ENCODE results near the gene MIX23. TPM values are rescaled to one million over a fixed set of nuclear protein-coding genes. Genes with fewer than 3 reads are reported as not detected.

The MIX23 gene
- polyA plus RNA-seq, 1 donor, result 42.4 TPM

DNA sequence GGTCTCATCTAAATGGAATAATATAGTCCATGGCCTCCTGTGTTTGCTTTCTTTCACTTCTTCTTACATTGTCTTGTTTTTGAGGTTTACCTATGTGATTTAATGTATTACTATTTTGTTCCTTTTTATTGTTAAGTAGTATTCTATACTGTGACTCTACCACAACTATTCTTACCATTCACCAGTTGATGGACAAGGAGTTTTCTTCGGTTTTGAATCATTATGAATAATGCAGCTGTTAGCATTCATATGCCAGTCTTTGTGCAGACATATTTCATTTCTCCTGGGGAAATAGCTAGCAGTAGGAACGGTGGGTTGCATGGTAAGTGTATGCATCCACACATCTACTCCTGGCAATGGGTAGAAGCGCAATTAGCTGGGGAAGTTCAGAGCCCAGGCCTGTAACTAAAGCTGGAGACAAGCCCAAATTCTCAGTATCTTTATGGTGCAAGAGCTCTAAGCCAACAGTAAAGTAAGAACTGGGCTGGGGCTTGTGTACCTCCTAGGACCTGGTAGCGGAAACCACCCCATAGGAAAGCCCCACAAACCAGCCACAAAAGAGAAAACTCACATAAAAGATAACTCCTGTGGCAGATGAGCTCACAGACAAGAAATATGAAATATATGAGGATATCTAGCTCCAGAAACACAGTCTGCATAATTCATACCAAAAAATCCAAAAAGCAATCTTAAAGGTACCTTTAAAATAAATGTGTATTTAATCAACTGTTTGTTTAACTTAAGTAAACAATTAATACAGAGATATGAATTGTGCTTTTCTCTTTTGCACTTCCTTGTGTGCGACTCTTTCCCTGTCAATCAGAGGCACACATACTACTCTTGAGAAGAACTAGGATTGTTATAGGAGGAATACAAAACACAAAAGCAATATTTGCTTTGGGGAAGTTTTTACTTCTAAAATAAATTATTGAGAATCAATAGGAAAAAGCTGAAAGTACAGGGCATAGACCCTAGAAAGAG, 60.6 kb downstream of the MIX23 start:
- no peak overlapping the region for H3K4me3 ChIP-seq (ENCODE audit: low read length)
- WGBS (ENCODE audit: insufficient coverage, low lambda C conversion rate), result 70% methylated on average over 3 of the region's 5 CpGs
- no peak overlapping the region for H3K27ac ChIP-seq (ENCODE audit: low read length)
- no peaks in the 10 kb centered on the region for H3K27me3 ChIP-seq (ENCODE audit: control insufficient read depth, insufficient read depth, low read length)
- DNase-seq, result no peak
- H3K9me3 ChIP-seq (ENCODE audit: control insufficient read depth, low read depth, low read length), result no peaks in the 10 kb centered on the region
- no peaks in the 10 kb centered on the region for H3K4me1 ChIP-seq (ENCODE audit: control insufficient read depth, insufficient read depth, low read length)
- H3K36me3 ChIP-seq (ENCODE audit: control insufficient read depth, insufficient read depth, low read length), result no peaks in the 10 kb centered on the region

DNA sequence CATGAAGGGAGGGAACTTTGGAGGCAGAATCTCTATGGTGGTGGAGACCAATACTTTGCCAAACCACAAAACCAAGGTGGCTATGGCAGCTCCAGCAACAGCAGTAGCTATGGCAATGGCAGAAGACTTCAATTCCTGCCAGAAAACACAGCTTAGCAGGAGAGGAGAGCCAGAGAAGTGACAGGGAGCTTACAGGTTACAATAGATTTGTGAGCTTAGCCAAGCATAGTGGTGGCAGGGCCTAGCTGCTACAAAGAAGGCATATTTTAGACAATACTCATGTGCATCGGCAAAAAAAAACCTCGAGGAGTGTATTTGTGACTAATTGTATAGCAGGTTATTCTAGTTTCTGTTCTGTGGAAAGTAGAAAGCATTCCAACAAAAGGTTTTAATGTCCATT, 64.4 kb downstream of the MIX23 start:
- Histone ChIP-seq H3K4me1 (ENCODE audit: control insufficient read depth, insufficient read depth, low read length) (peaks cover 8% of the 10 kb centered on the region), H3K27me3 (ENCODE audit: control insufficient read depth, insufficient read depth, low read length) (no peaks in the 10 kb centered on the region), H3K9me3 (ENCODE audit: control insufficient read depth, low read depth, low read length) (no peaks in the 10 kb centered on the region), H3K36me3 (ENCODE audit: control insufficient read depth, insufficient read depth, low read length) (no peaks in the 10 kb centered on the region), H3K27ac (ENCODE audit: low read length) (no peak overlapping the region), H3K4me3 (ENCODE audit: low read length) (no peak overlapping the region)
- no CpG with 5 or more reads among the region's 2 CpGs for WGBS (ENCODE audit: insufficient coverage, low lambda C conversion rate)
- DNase-seq, result no peak

DNA sequence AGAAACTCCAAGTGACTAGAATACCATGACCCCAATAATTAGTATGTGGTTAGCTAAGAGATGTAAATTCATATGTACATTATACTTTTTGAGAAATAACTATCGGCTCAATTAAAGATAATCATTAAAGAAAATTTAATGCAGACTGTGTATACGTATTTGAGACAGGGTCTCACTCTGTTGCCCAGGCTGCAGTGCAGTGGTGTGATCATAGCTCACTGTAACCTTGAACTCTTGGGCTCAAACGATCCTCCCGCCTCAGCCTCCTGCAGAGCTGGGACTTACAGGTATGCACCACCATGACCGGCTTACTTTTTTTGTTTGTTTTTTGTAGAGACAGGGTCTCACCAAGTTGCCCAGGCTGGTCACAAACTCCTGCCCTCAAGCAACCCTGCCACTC, 66.7 kb downstream of the MIX23 start:
- H3K4me3 ChIP-seq (ENCODE audit: low read length), result no peak overlapping the region
- H3K9me3 ChIP-seq (ENCODE audit: control insufficient read depth, low read depth, low read length), result no peaks in the 10 kb centered on the region
- 100% methylated on average over 1 of the region's 5 CpGs for WGBS (ENCODE audit: insufficient coverage, low lambda C conversion rate)
- no peak overlapping the region for H3K27ac ChIP-seq (ENCODE audit: low read length)
- H3K4me1 ChIP-seq (ENCODE audit: control insufficient read depth, insufficient read depth, low read length), result peaks cover 8% of the 10 kb centered on the region
- no peak for DNase-seq
- no peaks in the 10 kb centered on the region for H3K27me3 ChIP-seq (ENCODE audit: control insufficient read depth, insufficient read depth, low read length)
- H3K36me3 ChIP-seq (ENCODE audit: control insufficient read depth, insufficient read depth, low read length), result no peaks in the 10 kb centered on the region

DNA sequence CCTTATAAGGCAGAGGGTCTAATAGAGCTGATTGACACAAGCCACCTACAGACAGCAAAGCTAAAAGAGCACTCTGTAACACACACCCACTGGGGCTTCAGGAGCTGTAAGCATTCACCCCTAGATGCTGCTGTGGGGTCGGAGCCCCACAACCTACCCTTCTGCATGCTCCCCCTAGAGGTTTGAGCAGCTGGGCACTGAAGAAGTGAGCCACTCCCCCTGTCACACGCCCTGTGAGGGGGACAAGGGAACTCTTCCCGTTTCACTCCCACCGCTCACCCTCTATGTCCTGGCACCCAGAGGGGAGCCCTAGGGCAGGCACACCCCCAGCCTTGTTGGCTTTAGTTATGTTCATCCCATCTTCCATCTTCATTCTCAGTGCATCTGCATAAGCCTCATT, 67.4 kb downstream of the MIX23 start:
- Histone ChIP-seq H3K4me1 (ENCODE audit: control insufficient read depth, insufficient read depth, low read length) (peaks cover 12% of the 10 kb centered on the region), H3K27ac (ENCODE audit: low read length) (no peak overlapping the region), H3K9me3 (ENCODE audit: control insufficient read depth, low read depth, low read length) (no peaks in the 10 kb centered on the region), H3K4me3 (ENCODE audit: low read length) (no peak overlapping the region), H3K36me3 (ENCODE audit: control insufficient read depth, insufficient read depth, low read length) (no peaks in the 10 kb centered on the region), H3K27me3 (ENCODE audit: control insufficient read depth, insufficient read depth, low read length) (no peaks in the 10 kb centered on the region)
- no CpG with 5 or more reads among the region's 4 CpGs for WGBS (ENCODE audit: insufficient coverage, low lambda C conversion rate)
- no peak for DNase-seq

DNA sequence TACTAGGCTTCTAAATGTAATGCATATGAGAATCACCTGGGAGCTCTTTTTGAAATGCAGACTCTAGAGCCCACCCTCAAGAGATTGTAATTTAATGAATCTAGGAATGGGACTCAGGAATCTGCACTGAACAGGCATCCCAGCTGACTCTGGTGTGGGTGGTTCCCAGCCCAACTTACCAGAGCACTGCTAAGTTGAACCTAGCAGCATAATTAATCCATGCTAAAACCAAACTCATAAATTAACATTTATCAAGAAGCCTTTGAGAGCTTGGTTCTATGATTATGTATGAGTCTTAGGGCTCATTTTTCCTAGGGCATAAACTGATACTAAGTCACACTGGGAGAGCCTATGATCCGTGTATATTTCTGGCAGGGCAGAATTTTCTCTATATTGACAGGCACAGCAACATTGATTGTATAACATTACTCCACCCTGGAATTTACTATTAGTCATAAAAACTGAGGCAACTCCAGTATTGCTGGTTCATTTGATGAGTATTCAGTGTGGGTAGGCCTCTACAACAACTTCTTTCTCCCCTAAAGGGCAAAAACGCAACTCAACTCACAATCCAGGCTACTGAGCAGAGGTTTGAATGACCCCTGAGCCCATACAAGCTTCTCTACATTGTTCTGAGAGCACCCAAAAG, 68.7 kb downstream of the MIX23 start:
- Histone ChIP-seq H3K27me3 (ENCODE audit: control insufficient read depth, insufficient read depth, low read length) (no peaks in the 10 kb centered on the region), H3K4me3 (ENCODE audit: low read length) (no peak overlapping the region), H3K4me1 (ENCODE audit: control insufficient read depth, insufficient read depth, low read length) (peaks cover 14% of the 10 kb centered on the region), H3K36me3 (ENCODE audit: control insufficient read depth, insufficient read depth, low read length) (no peaks in the 10 kb centered on the region), H3K27ac (ENCODE audit: low read length) (peak overlapping the region; percentile 33), H3K9me3 (ENCODE audit: control insufficient read depth, low read depth, low read length) (no peaks in the 10 kb centered on the region)
- no CpG with 5 or more reads among the region's 2 CpGs for WGBS (ENCODE audit: insufficient coverage, low lambda C conversion rate)
- peak; percentile 9 to 32 for DNase-seq

DNA sequence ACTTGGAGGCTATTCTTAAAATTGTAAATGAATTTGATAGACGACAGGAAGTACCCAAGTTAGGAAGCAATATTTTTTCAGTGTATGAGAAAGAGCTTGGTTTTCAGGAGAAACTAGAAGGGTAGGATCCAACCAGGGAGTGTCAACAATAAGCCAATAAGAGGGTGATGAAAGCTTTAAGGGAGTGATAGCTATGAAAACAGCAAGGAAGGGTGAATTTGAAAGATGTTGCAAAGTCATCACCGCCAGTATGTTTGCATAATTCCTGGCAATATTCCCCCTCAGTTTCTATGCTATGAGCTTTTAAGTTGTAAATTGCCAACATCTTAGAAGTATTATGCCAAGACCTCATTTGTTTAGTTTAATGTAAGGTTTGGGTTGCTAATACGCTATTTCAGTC, 69.8 kb downstream of the MIX23 start:
- H3K27me3 ChIP-seq (ENCODE audit: control insufficient read depth, insufficient read depth, low read length), result no peaks in the 10 kb centered on the region
- 100% methylated on average over 1 of the region's 3 CpGs for WGBS (ENCODE audit: insufficient coverage, low lambda C conversion rate)
- H3K9me3 ChIP-seq (ENCODE audit: control insufficient read depth, low read depth, low read length), result no peaks in the 10 kb centered on the region
- H3K36me3 ChIP-seq (ENCODE audit: control insufficient read depth, insufficient read depth, low read length), result no peaks in the 10 kb centered on the region
- peaks cover 14% of the 10 kb centered on the region for H3K4me1 ChIP-seq (ENCODE audit: control insufficient read depth, insufficient read depth, low read length)
- no peak overlapping the region for H3K4me3 ChIP-seq (ENCODE audit: low read length)
- H3K27ac ChIP-seq (ENCODE audit: low read length), result no peak overlapping the region
- no peak for DNase-seq

DNA sequence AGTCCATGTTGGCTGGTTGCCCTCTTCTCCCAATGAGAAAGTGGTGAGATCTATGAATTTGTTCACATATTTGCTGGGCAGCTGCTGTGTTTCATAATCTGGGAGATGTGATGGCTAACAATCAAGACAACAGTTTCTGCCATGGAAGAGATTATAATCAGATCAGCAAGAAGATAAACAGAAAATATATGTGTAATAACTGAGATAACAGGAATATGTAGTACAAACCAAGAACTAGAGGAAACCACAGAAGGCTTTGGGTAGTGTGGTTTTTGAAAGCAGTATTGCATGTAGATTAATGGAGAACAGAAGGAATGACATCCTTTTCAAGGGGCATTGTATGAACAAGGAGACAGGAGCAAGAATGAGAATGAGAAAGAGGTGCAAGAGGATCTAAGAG, 70.2 kb downstream of the MIX23 start:
- no peak overlapping the region for H3K27ac ChIP-seq (ENCODE audit: low read length)
- H3K36me3 ChIP-seq (ENCODE audit: control insufficient read depth, insufficient read depth, low read length), result no peaks in the 10 kb centered on the region
- H3K4me3 ChIP-seq (ENCODE audit: low read length), result no peak overlapping the region
- no peaks in the 10 kb centered on the region for H3K27me3 ChIP-seq (ENCODE audit: control insufficient read depth, insufficient read depth, low read length)
- DNase-seq, result no peak
- peaks cover 14% of the 10 kb centered on the region for H3K4me1 ChIP-seq (ENCODE audit: control insufficient read depth, insufficient read depth, low read length)
- no peaks in the 10 kb centered on the region for H3K9me3 ChIP-seq (ENCODE audit: control insufficient read depth, low read depth, low read length)

DNA sequence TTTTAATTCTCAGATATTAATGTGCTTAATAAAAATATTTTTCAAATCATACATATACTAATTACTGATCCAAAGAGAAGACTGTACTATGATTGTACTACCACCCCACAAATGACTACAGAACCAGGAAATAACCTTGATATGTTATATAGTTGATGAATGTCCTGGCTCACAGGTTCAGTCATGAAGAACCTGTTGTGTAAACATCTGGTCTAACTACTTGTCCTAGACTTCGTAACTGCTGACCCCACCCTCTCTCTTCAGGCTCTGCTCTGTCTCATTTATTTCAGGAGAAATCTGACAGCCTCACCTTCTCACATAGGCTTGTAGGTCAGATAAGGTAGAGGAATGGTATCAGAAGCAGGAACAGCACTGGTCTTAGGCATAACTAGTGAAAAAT, 72.7 kb downstream of the MIX23 start:
- no peak overlapping the region for H3K27ac ChIP-seq (ENCODE audit: low read length)
- no peaks in the 10 kb centered on the region for H3K36me3 ChIP-seq (ENCODE audit: control insufficient read depth, insufficient read depth, low read length)
- no peaks in the 10 kb centered on the region for H3K9me3 ChIP-seq (ENCODE audit: control insufficient read depth, low read depth, low read length)
- H3K4me1 ChIP-seq (ENCODE audit: control insufficient read depth, insufficient read depth, low read length), result peaks cover 22% of the 10 kb centered on the region
- H3K4me3 ChIP-seq (ENCODE audit: low read length), result no peak overlapping the region
- no peaks in the 10 kb centered on the region for H3K27me3 ChIP-seq (ENCODE audit: control insufficient read depth, insufficient read depth, low read length)
- WGBS (ENCODE audit: insufficient coverage, low lambda C conversion rate), result no CpG with 5 or more reads among the region's 1 CpG
- DNase-seq, result peak; percentile 40 to 69

Other genes starting within 250 kb of the MIX23 start
- gene CASR, start 199.6 kb downstream of the MIX23 start, polyA plus RNA-seq, result 1.9 TPM
- gene CSTA, start 58.0 kb downstream of the MIX23 start, polyA plus RNA-seq, result 1.2 TPM
- gene FAM162A, start 951 bp upstream of the MIX23 start, polyA plus RNA-seq, result 60.4 TPM
- 7.6 TPM for gene WDR5B, start 32.8 kb upstream of the MIX23 start, polyA plus RNA-seq
- 35.0 TPM for gene KPNA1, start 131.7 kb upstream of the MIX23 start, polyA plus RNA-seq
- gene PARP9, start 181.1 kb upstream of the MIX23 start, polyA plus RNA-seq, result 32.0 TPM
- gene DTX3L, start 181.1 kb upstream of the MIX23 start, polyA plus RNA-seq, result 34.0 TPM
- 1.5 TPM for gene PARP15, start 194.4 kb upstream of the MIX23 start, polyA plus RNA-seq

Data from large intestine (tissue), 3 donors.